GM23338 (cell line): ENCODE results near the gene RAD51C. TPM values are rescaled to one million over a fixed set of nuclear protein-coding genes. Genes with fewer than 3 reads are reported as not detected.

Source experiments
- ATAC-seq: fragments of 200-7000 bp; cut with Tn5 transposase; 3 replicates; pipeline ENCODE4 v1.9.1; 2020
- DNase-seq: peaks from one replicate; pipeline ENCODE4 v3.0.0-alpha.2; 2015; ENCODE audit warnings: low spot score
- H2AFZ ChIP-seq: fragments of 200-600 bp; sonication (generic); 2 replicates; pipeline ENCODE4 v1.8.0; 2016; ENCODE audit warnings: antibody characterized with exemption, mild to moderate bottlenecking, moderate library complexity
- H3F3A ChIP-seq: fragments of 200-600 bp; sonication (generic); replicated peaks from 2 replicates; pipeline ENCODE4 v1.8.0; 2017; ENCODE audit warnings: antibody characterized with exemption, mixed run types, low read depth
- H3K27ac ChIP-seq: fragments of 200-600 bp; sonication (generic); 2 replicates; pipeline ENCODE4 v1.6.1; 2016; ENCODE audit warnings: low read depth
- H3K27me3 ChIP-seq: fragments of 200-600 bp; sonication (generic); 2 replicates; pipeline ENCODE4 v1.8.0; 2016; ENCODE audit warnings: mild to moderate bottlenecking, mixed run types, moderate library complexity; ENCODE audit not compliant: insufficient read depth
- H3K36me3 ChIP-seq: fragments of 200-600 bp; sonication (generic); 2 replicates; pipeline ENCODE4 v1.8.0; 2016; ENCODE audit warnings: mild to moderate bottlenecking; ENCODE audit not compliant: insufficient read depth
- H3K4me1 ChIP-seq: fragments of 200-600 bp; sonication (generic); 2 replicates; pipeline ENCODE4 v1.8.0; 2016; ENCODE audit warnings: mild to moderate bottlenecking, moderate library complexity; ENCODE audit not compliant: insufficient read depth
- H3K4me2 ChIP-seq: fragments of 200-600 bp; sonication (generic); 2 replicates; pipeline ENCODE4 v1.7.1; 2017; ENCODE audit warnings: mixed run types
- H3K4me3 ChIP-seq: fragments of 200-600 bp; sonication (generic); 2 replicates; pipeline ENCODE4 v1.6.1; 2016; ENCODE audit warnings: mixed run types
- H3K79me2 ChIP-seq: fragments of 200-600 bp; sonication (generic); replicated peaks from 2 replicates; pipeline ENCODE4 v1.8.0; 2017; ENCODE audit warnings: mild to moderate bottlenecking; ENCODE audit not compliant: insufficient read depth
- H3K9me2 ChIP-seq: fragments of 200-600 bp; sonication (generic); 2 replicates; pipeline ENCODE4 v1.8.0; 2017; ENCODE audit not compliant: insufficient read depth
- H4K20me1 ChIP-seq: fragments of 200-600 bp; sonication (generic); replicated peaks from 2 replicates; pipeline ENCODE4 v1.8.0; 2017; ENCODE audit warnings: mild to moderate bottlenecking; ENCODE audit not compliant: insufficient read depth
- H3K27ac Mint-ChIP-seq: 2 replicates; pipeline ENCODE4 v1.8.0; 2020; ENCODE audit warnings: inconsistent platforms, mild to moderate bottlenecking, moderate library complexity, mixed read lengths
- H3K27me3 Mint-ChIP-seq: 3 replicates; pipeline ENCODE4 v1.8.0; 2022; ENCODE audit warnings: low read depth, mild to moderate bottlenecking, moderate library complexity, mixed read lengths, inconsistent platforms; ENCODE audit not compliant: insufficient read depth, poor library complexity
- H3K36me3 Mint-ChIP-seq: 3 replicates; pipeline ENCODE4 v1.8.0; 2021; ENCODE audit warnings: low read depth, mild to moderate bottlenecking, inconsistent platforms, moderate library complexity, mixed read lengths
- H3K4me1 Mint-ChIP-seq: 3 replicates; pipeline ENCODE4 v1.8.0; 2020; ENCODE audit warnings: mild to moderate bottlenecking, inconsistent platforms, mixed read lengths
- H3K4me3 Mint-ChIP-seq: 3 replicates; pipeline ENCODE4 v1.8.0; 2021; ENCODE audit warnings: moderate library complexity, mild to moderate bottlenecking, inconsistent platforms, mixed read lengths
- H3K9me3 Mint-ChIP-seq: 3 replicates; pipeline ENCODE4 v1.8.0; 2020; ENCODE audit warnings: moderate library complexity, mild to moderate bottlenecking, inconsistent platforms, mixed read lengths
- CREB1 ChIP-seq: fragments of 250-450 bp; sonication (Bioruptor Pico); IDR thresholded peaks from 2 replicates; pipeline ENCODE4 v1.5.0; 2020; ENCODE audit warnings: low read depth, mild to moderate bottlenecking, moderate library complexity
- EZH2 ChIP-seq: fragments of 200-600 bp; sonication (generic); IDR thresholded peaks from one replicate; pipeline ENCODE4 v1.8.0; 2017; ENCODE audit warnings: antibody characterized with exemption, mild to moderate bottlenecking, low read depth; ENCODE audit not compliant: unreplicated experiment
- EZH2phosphoT487 ChIP-seq: fragments of 200-600 bp; sonication (generic); IDR thresholded peaks from one replicate; pipeline ENCODE4 v1.8.1; 2018; ENCODE audit warnings: antibody characterized with exemption; ENCODE audit not compliant: unreplicated experiment
- JUNB ChIP-seq: IDR thresholded peaks from one replicate; pipeline ENCODE4 v1.6.1; 2016; ENCODE audit warnings: antibody characterized with exemption; ENCODE audit not compliant: unreplicated experiment
- NANOG ChIP-seq: IDR thresholded peaks from 2 replicates; pipeline ENCODE4 v1.6.1; 2016; ENCODE audit warnings: antibody characterized with exemption, borderline replicate concordance
- POLR2AphosphoS5 ChIP-seq: IDR thresholded peaks from 2 replicates; pipeline ENCODE4 v1.6.1; 2016; ENCODE audit warnings: antibody characterized with exemption, low read depth
- STAT1 ChIP-seq: IDR thresholded peaks from one replicate; pipeline ENCODE4 v1.6.1; 2016; ENCODE audit warnings: antibody characterized with exemption; ENCODE audit not compliant: unreplicated experiment
- ZNF114 ChIP-seq: fragments of 250-450 bp; sonication (Bioruptor Pico); IDR thresholded peaks from 2 replicates; pipeline ENCODE4 v1.5.0; 2020; ENCODE audit warnings: mild to moderate bottlenecking, moderate library complexity
- ZNF331 ChIP-seq: fragments of 250-450 bp; sonication (Bioruptor Pico); IDR thresholded peaks from 2 replicates; pipeline ENCODE4 v1.5.0; 2020; ENCODE audit warnings: low read depth, mild to moderate bottlenecking, moderate library complexity
- polyA plus RNA-seq: library from polyadenylated mRNA; unstranded; fragments of >200 nt; fragmentation: Nextera tagmentation; extraction: Ambion mirVana; gene quantifications from 2 replicates; pipeline ENCODE4 v1.2.1, GENCODE V29; 2016
- total RNA-seq: library from RNA; depleted of rRNA; stranded (reverse); fragments of >200 nt; shearing (Covaris generic); gene quantifications from 2 replicates; pipeline ENCODE4 v1.2.3, GENCODE V29; 2014
- TF ChIP-seq, protein P1 (sequence below): IDR thresholded peaks from one replicate; pipeline ENCODE4 v1.6.1; 2018; ENCODE audit warnings: antibody characterized with exemption; ENCODE audit not compliant: unreplicated experiment
- TF ChIP-seq, protein P2 (sequence below), 2 experiments: fragments of 200-600 bp in 1 of 2; sonication (generic) in 1 of 2; conservative IDR thresholded peaks; 2 replicates each; pipeline versions ENCODE4 v1.5.1 to v1.6.1; 2016 to 2017; ENCODE audit warnings: antibody characterized with exemption in 2 of 2, low read depth in 2 of 2, mild to moderate bottlenecking in 2 of 2, moderate library complexity in 1 of 2
- TF ChIP-seq, protein P3 (sequence below): IDR thresholded peaks from 2 replicates; pipeline ENCODE4 v1.6.1; 2016; ENCODE audit warnings: antibody characterized with exemption

Gene RAD51C
- total and polyA plus RNA-seq, 2 experiments from 2014 or later = 9.3 to 33.6 TPM

DNA sequence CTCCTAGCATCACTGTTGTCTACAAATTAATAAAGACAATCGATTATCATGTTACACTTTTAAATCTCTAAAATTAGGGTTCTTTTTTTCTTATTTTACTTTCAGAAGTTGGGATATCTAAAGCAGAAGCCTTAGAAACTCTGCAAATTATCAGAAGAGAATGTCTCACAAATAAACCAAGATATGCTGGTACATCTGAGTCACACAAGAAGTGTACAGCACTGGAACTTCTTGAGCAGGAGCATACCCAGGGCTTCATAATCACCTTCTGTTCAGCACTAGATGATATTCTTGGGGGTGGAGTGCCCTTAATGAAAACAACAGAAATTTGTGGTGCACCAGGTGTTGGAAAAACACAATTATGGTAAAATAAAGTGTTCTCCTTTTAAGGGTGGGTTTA is 2.4 kb downstream of the RAD51C start:
- no peaks in the 10 kb centered on the region for H3K79me2 ChIP-seq
- Mint-ChIP-seq H3K27me3 (peaks cover 6% of the 10 kb centered on the region), H3K27ac (no peak overlapping the region), H3K36me3 (peaks cover 6% of the 10 kb centered on the region; the same call in 2 of the 3 replicates), H3K4me3 (no peak overlapping the region), H3K4me1 (peaks cover 7% of the 10 kb centered on the region), H3K9me3 (no peaks in the 10 kb centered on the region)
- 0 out of 2 replicates have a peak, but pooled peaks cover 3% of the 10 kb centered on the region for H3F3A ChIP-seq
- no peaks in the 10 kb centered on the region for H3K27me3 ChIP-seq
- H3K4me1 ChIP-seq = peaks cover 3% of the 10 kb centered on the region; the same call in 1 of the 2 replicates
- TF ChIP-seq, protein P1, sequence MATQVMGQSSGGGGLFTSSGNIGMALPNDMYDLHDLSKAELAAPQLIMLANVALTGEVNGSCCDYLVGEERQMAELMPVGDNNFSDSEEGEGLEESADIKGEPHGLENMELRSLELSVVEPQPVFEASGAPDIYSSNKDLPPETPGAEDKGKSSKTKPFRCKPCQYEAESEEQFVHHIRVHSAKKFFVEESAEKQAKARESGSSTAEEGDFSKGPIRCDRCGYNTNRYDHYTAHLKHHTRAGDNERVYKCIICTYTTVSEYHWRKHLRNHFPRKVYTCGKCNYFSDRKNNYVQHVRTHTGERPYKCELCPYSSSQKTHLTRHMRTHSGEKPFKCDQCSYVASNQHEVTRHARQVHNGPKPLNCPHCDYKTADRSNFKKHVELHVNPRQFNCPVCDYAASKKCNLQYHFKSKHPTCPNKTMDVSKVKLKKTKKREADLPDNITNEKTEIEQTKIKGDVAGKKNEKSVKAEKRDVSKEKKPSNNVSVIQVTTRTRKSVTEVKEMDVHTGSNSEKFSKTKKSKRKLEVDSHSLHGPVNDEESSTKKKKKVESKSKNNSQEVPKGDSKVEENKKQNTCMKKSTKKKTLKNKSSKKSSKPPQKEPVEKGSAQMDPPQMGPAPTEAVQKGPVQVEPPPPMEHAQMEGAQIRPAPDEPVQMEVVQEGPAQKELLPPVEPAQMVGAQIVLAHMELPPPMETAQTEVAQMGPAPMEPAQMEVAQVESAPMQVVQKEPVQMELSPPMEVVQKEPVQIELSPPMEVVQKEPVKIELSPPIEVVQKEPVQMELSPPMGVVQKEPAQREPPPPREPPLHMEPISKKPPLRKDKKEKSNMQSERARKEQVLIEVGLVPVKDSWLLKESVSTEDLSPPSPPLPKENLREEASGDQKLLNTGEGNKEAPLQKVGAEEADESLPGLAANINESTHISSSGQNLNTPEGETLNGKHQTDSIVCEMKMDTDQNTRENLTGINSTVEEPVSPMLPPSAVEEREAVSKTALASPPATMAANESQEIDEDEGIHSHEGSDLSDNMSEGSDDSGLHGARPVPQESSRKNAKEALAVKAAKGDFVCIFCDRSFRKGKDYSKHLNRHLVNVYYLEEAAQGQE = no peak
- TF ChIP-seq JUNB (no peak), ZNF114 (CRISPR knock-in tag) (no peak), POLR2AphosphoS5 (no peak), STAT1 (no peak), EZH2phosphoT487 (no peak), NANOG (no peak), CREB1 (CRISPR knock-in tag) (no peak), EZH2 (no peak), ZNF331 (CRISPR knock-in tag) (no peak)
- TF ChIP-seq, protein P2, sequence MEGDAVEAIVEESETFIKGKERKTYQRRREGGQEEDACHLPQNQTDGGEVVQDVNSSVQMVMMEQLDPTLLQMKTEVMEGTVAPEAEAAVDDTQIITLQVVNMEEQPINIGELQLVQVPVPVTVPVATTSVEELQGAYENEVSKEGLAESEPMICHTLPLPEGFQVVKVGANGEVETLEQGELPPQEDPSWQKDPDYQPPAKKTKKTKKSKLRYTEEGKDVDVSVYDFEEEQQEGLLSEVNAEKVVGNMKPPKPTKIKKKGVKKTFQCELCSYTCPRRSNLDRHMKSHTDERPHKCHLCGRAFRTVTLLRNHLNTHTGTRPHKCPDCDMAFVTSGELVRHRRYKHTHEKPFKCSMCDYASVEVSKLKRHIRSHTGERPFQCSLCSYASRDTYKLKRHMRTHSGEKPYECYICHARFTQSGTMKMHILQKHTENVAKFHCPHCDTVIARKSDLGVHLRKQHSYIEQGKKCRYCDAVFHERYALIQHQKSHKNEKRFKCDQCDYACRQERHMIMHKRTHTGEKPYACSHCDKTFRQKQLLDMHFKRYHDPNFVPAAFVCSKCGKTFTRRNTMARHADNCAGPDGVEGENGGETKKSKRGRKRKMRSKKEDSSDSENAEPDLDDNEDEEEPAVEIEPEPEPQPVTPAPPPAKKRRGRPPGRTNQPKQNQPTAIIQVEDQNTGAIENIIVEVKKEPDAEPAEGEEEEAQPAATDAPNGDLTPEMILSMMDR (conservative IDR thresholded peaks at IDR 0.05; ENCODE audit: low read depth in 2 of 2) = no peak
- TF ChIP-seq, protein P3, sequence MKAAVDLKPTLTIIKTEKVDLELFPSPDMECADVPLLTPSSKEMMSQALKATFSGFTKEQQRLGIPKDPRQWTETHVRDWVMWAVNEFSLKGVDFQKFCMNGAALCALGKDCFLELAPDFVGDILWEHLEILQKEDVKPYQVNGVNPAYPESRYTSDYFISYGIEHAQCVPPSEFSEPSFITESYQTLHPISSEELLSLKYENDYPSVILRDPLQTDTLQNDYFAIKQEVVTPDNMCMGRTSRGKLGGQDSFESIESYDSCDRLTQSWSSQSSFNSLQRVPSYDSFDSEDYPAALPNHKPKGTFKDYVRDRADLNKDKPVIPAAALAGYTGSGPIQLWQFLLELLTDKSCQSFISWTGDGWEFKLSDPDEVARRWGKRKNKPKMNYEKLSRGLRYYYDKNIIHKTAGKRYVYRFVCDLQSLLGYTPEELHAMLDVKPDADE = no peak
- no peak for ATAC-seq
- no peaks in the 10 kb centered on the region for H3K9me2 ChIP-seq
- no peaks in the 10 kb centered on the region for H3K36me3 ChIP-seq
- no peak overlapping the region for H2AFZ ChIP-seq
- no peak overlapping the region for H3K4me2 ChIP-seq
- no peak overlapping the region for H3K27ac ChIP-seq
- no peak for DNase-seq
- H4K20me1 ChIP-seq = no peaks in the 10 kb centered on the region
- H3K4me3 ChIP-seq = no peak overlapping the region
